ENCODE measurements around the gene PEX3.

Gene PEX3

GRCh38 chr6:143536866-143537691 is 86.5 kb downstream of the PEX3 start:
- Histone ChIP-seq H4K91ac (ENCODE audit: low read depth, low read length, poor library complexity) (no peak overlapping the region), H2BK12ac (ENCODE audit: low read length) (no peak overlapping the region), H3K4me2 (ENCODE audit: insufficient read depth, low read length, poor library complexity, severe bottlenecking) (peak overlapping the region; percentile 69), H3K9ac (ENCODE audit: low read depth, low read length, poor library complexity) (peak overlapping the region; percentile 56), H4K8ac (ENCODE audit: low read depth, low read length) (no peak overlapping the region), H2BK15ac (ENCODE audit: low read length) (peak overlapping the region; percentile 42), H3K36me3 (replicated peaks in 1 of 2; ENCODE audit: control insufficient read depth in 2 of 2, insufficient read depth in 2 of 2, low read length in 2 of 2) (no peaks in the 10 kb centered on the region), H3K9me3 (replicated peaks in 1 of 2; ENCODE audit: control insufficient read depth in 2 of 2, insufficient read depth in 1 of 2, low read depth in 1 of 2, low read length in 2 of 2) (peaks cover 0 to 5% of the 10 kb centered on the region in 2 donors), H3K4me1 (ENCODE audit: control insufficient read depth in 2 of 2, insufficient read depth in 1 of 2, low read depth in 1 of 2, low read length in 2 of 2) (peaks cover 1 to 2% of the 10 kb centered on the region in 2 donors), H3K4me3 (ENCODE audit: low read length in 2 of 2) (peak overlapping the region; percentile 67 to 81), H3K4ac (ENCODE audit: low read length) (no peak overlapping the region), H3K14ac (ENCODE audit: low read length) (no peak overlapping the region), H2BK120ac (ENCODE audit: low read depth, low read length) (no peak overlapping the region), H2AK5ac (ENCODE audit: low read depth, low read length) (no peak overlapping the region), H3K27me3 (ENCODE audit: control insufficient read depth in 3 of 3, insufficient read depth in 3 of 3, low read depth in 1 of 3, low read length in 3 of 3) (peaks cover 0 to 13% (median 0%) of the 10 kb centered on the region in 3 experiments), H2BK5ac (ENCODE audit: low read length) (no peak overlapping the region), H3K27ac (replicated peaks; ENCODE audit: low read length) (no peak overlapping the region), H3K23ac (ENCODE audit: low read depth, low read length, poor library complexity) (no peak overlapping the region), H2AFZ (ENCODE audit: low read length) (peak overlapping the region; percentile 94), H3K79me1 (ENCODE audit: low read depth, low read length) (no peaks in the 10 kb centered on the region), H3K18ac (ENCODE audit: low read length) (peak overlapping the region; percentile 82)
- no CpG with 5 or more reads among the region's 103 CpGs for WGBS, 2 donors (ENCODE audit: extremely low coverage in 2 of 2, insufficient read length in 2 of 2, insufficient replicate concordance in 1 of 2)
- DNase-seq (ENCODE audit: low spot score): peak; percentile 47

- Histone ChIP-seq H3K9me3 (replicated peaks in 1 of 2; ENCODE audit: control insufficient read depth in 2 of 2, insufficient read depth in 1 of 2, low read depth in 1 of 2, low read length in 2 of 2) (peaks cover 0 to 3% of the 10 kb centered on the region in 2 donors), H3K18ac (ENCODE audit: low read length) (no peak overlapping the region), H3K9ac (ENCODE audit: low read depth, low read length, poor library complexity) (no peak overlapping the region), H3K23ac (ENCODE audit: low read depth, low read length, poor library complexity) (no peak overlapping the region), H2BK120ac (ENCODE audit: low read depth, low read length) (no peak overlapping the region), H3K4ac (ENCODE audit: low read length) (no peak overlapping the region), H3K14ac (ENCODE audit: low read length) (no peak overlapping the region), H3K36me3 (replicated peaks in 1 of 2; ENCODE audit: control insufficient read depth in 2 of 2, insufficient read depth in 2 of 2, low read length in 2 of 2) (no peaks in the 10 kb centered on the region), H3K4me1 (ENCODE audit: control insufficient read depth in 2 of 2, insufficient read depth in 1 of 2, low read depth in 1 of 2, low read length in 2 of 2) (peaks cover 0 to 2% of the 10 kb centered on the region in 2 donors), H2BK5ac (ENCODE audit: low read length) (no peak overlapping the region), H2BK15ac (ENCODE audit: low read length) (no peak overlapping the region), H4K8ac (ENCODE audit: low read depth, low read length) (no peak overlapping the region), H3K4me2 (ENCODE audit: insufficient read depth, low read length, poor library complexity, severe bottlenecking) (no peak overlapping the region), H3K79me1 (ENCODE audit: low read depth, low read length) (no peaks in the 10 kb centered on the region), H2AFZ (ENCODE audit: low read length) (no peak overlapping the region), H3K27ac (replicated peaks; ENCODE audit: low read length) (no peak overlapping the region), H2AK5ac (ENCODE audit: low read depth, low read length) (no peak overlapping the region), H4K91ac (ENCODE audit: low read depth, low read length, poor library complexity) (no peak overlapping the region), H2BK12ac (ENCODE audit: low read length) (no peak overlapping the region), H3K27me3 (ENCODE audit: control insufficient read depth in 3 of 3, insufficient read depth in 3 of 3, low read depth in 1 of 3, low read length in 3 of 3) (peaks cover 0 to 13% (median 0%) of the 10 kb centered on the region in 3 experiments), H3K4me3 (ENCODE audit: low read length in 2 of 2) (no peak overlapping the region)
- WGBS, 2 donors (ENCODE audit: extremely low coverage in 2 of 2, insufficient read length in 2 of 2, insufficient replicate concordance in 1 of 2): no CpG with 5 or more reads among the region's 7 CpGs
- no peak for DNase-seq (ENCODE audit: low spot score)
Observed at GRCh38 chr6:143538374-143538773, 87.8 kb downstream of the PEX3 start.

- H3K4ac ChIP-seq (ENCODE audit: low read length): no peak overlapping the region
Observed at GRCh38 chr6:143539106-143539505, 88.5 kb downstream of the PEX3 start.

GRCh38 chr6:143539734-143540133 is 89.1 kb downstream of the PEX3 start:
- Histone ChIP-seq H3K14ac (ENCODE audit: low read length) (no peak overlapping the region), H2BK15ac (ENCODE audit: low read length) (no peak overlapping the region), H4K8ac (ENCODE audit: low read depth, low read length) (no peak overlapping the region), H3K9me3 (replicated peaks in 1 of 2; ENCODE audit: control insufficient read depth in 2 of 2, insufficient read depth in 1 of 2, low read depth in 1 of 2, low read length in 2 of 2) (peaks cover 0 to 3% of the 10 kb centered on the region in 2 donors), H3K4ac (ENCODE audit: low read length) (no peak overlapping the region), H2BK120ac (ENCODE audit: low read depth, low read length) (no peak overlapping the region), H3K4me3 (ENCODE audit: low read length in 2 of 2) (no peak overlapping the region), H3K27ac (replicated peaks; ENCODE audit: low read length) (no peak overlapping the region), H3K27me3 (ENCODE audit: control insufficient read depth in 3 of 3, insufficient read depth in 3 of 3, low read depth in 1 of 3, low read length in 3 of 3) (peaks cover 0 to 13% (median 0%) of the 10 kb centered on the region in 3 experiments), H4K91ac (ENCODE audit: low read depth, low read length, poor library complexity) (no peak overlapping the region), H2AFZ (ENCODE audit: low read length) (no peak overlapping the region), H3K79me1 (ENCODE audit: low read depth, low read length) (no peaks in the 10 kb centered on the region), H3K36me3 (replicated peaks in 1 of 2; ENCODE audit: control insufficient read depth in 2 of 2, insufficient read depth in 2 of 2, low read length in 2 of 2) (no peaks in the 10 kb centered on the region), H3K18ac (ENCODE audit: low read length) (no peak overlapping the region), H2BK12ac (ENCODE audit: low read length) (no peak overlapping the region), H3K4me1 (ENCODE audit: control insufficient read depth in 2 of 2, insufficient read depth in 1 of 2, low read depth in 1 of 2, low read length in 2 of 2) (peaks cover 2 to 7% of the 10 kb centered on the region in 2 donors), H2BK5ac (ENCODE audit: low read length) (no peak overlapping the region), H3K9ac (ENCODE audit: low read depth, low read length, poor library complexity) (no peak overlapping the region), H3K23ac (ENCODE audit: low read depth, low read length, poor library complexity) (no peak overlapping the region), H3K4me2 (ENCODE audit: insufficient read depth, low read length, poor library complexity, severe bottlenecking) (no peak overlapping the region), H2AK5ac (ENCODE audit: low read depth, low read length) (no peak overlapping the region)
- DNase-seq (ENCODE audit: low spot score): no peak
- no CpG with 5 or more reads among the region's 7 CpGs for WGBS, 2 donors (ENCODE audit: extremely low coverage in 2 of 2, insufficient read length in 2 of 2, insufficient replicate concordance in 1 of 2)

More at GRCh38 chr6:143539106-143539505, 88.5 kb downstream of the PEX3 start:
- Histone ChIP-seq H3K36me3 (replicated peaks in 1 of 2; ENCODE audit: control insufficient read depth in 2 of 2, insufficient read depth in 2 of 2, low read length in 2 of 2) (no peaks in the 10 kb centered on the region), H2AK5ac (ENCODE audit: low read depth, low read length) (no peak overlapping the region), H2AFZ (ENCODE audit: low read length) (no peak overlapping the region), H3K4me2 (ENCODE audit: insufficient read depth, low read length, poor library complexity, severe bottlenecking) (no peak overlapping the region), H3K9me3 (replicated peaks in 1 of 2; ENCODE audit: control insufficient read depth in 2 of 2, insufficient read depth in 1 of 2, low read depth in 1 of 2, low read length in 2 of 2) (peaks cover 0 to 3% of the 10 kb centered on the region in 2 donors), H3K18ac (ENCODE audit: low read length) (no peak overlapping the region), H3K23ac (ENCODE audit: low read depth, low read length, poor library complexity) (no peak overlapping the region), H3K4me1 (ENCODE audit: control insufficient read depth in 2 of 2, insufficient read depth in 1 of 2, low read depth in 1 of 2, low read length in 2 of 2) (peaks cover 2 to 6% of the 10 kb centered on the region in 2 donors), H3K14ac (ENCODE audit: low read length) (no peak overlapping the region), H2BK12ac (ENCODE audit: low read length) (no peak overlapping the region), H2BK5ac (ENCODE audit: low read length) (no peak overlapping the region), H2BK15ac (ENCODE audit: low read length) (no peak overlapping the region), H3K27me3 (ENCODE audit: control insufficient read depth in 3 of 3, insufficient read depth in 3 of 3, low read depth in 1 of 3, low read length in 3 of 3) (peaks cover 0 to 13% (median 0%) of the 10 kb centered on the region in 3 experiments), H3K4me3 (ENCODE audit: low read length in 2 of 2) (no peak overlapping the region), H3K9ac (ENCODE audit: low read depth, low read length, poor library complexity) (no peak overlapping the region), H3K79me1 (ENCODE audit: low read depth, low read length) (no peaks in the 10 kb centered on the region), H3K27ac (replicated peaks; ENCODE audit: low read length) (no peak overlapping the region), H4K8ac (ENCODE audit: low read depth, low read length) (no peak overlapping the region), H4K91ac (ENCODE audit: low read depth, low read length, poor library complexity) (no peak overlapping the region), H2BK120ac (ENCODE audit: low read depth, low read length) (no peak overlapping the region)
- no CpG with 5 or more reads among the region's 4 CpGs for WGBS, 2 donors (ENCODE audit: extremely low coverage in 2 of 2, insufficient read length in 2 of 2, insufficient replicate concordance in 1 of 2)
- DNase-seq (ENCODE audit: low spot score): no peak

Measured in neuronal stem cell (in vitro differentiated cells).